Loucy (cell line): Measurements from ENCODE around the gene GPR139.

Experiments used
- H2AFZ ChIP-seq: fragments of 200-600 bp; sonication (generic); 2 replicates; pipeline ENCODE4 v1.6.0; 2016; ENCODE audit warnings: antibody characterized with exemption, mild to moderate bottlenecking, low read length, moderate library complexity
- H3F3A ChIP-seq: fragments of 200-600 bp; 2 replicates; pipeline ENCODE4 v1.6.0; 2016; ENCODE audit warnings: antibody characterized with exemption, low read depth, mild to moderate bottlenecking
- H3K27me3 ChIP-seq: fragments of 200-600 bp; sonication (generic); 2 replicates; pipeline ENCODE4 v1.6.1; 2014; ENCODE audit warnings: low read length, mild to moderate bottlenecking; ENCODE audit not compliant: insufficient read depth, poor library complexity, severe bottlenecking
- H3K36me3 ChIP-seq: fragments of 200-600 bp; sonication (generic); 2 replicates; pipeline ENCODE4 v1.6.1; 2016; ENCODE audit warnings: low read length; ENCODE audit not compliant: insufficient read depth
- H3K4me1 ChIP-seq: fragments of 200-600 bp; sonication (generic); 2 replicates; pipeline ENCODE4 v1.5.1; 2014; ENCODE audit warnings: low read length, mild to moderate bottlenecking; ENCODE audit not compliant: insufficient read depth, poor library complexity, severe bottlenecking
- H3K4me2 ChIP-seq: fragments of 200-600 bp; sonication (generic); 2 replicates; pipeline ENCODE4 v1.6.0; 2014; ENCODE audit warnings: antibody characterized with exemption, low read length, low read depth, mild to moderate bottlenecking; ENCODE audit not compliant: poor library complexity, severe bottlenecking
- H3K4me3 ChIP-seq: fragments of 200-600 bp; sonication (generic); 2 replicates; pipeline ENCODE4 v1.5.1; 2014; ENCODE audit warnings: low read length, mild to moderate bottlenecking, mixed read lengths; ENCODE audit not compliant: poor library complexity, severe bottlenecking
- H3K79me2 ChIP-seq: fragments of 200-600 bp; sonication (generic); 2 replicates; pipeline ENCODE4 v1.6.1; 2014; ENCODE audit warnings: low read length; ENCODE audit not compliant: insufficient read depth
- H3K9ac ChIP-seq: fragments of 200-600 bp; sonication (generic); 2 replicates; pipeline ENCODE4 v1.6.0; 2014; ENCODE audit warnings: mild to moderate bottlenecking, low read depth, low read length, moderate library complexity; ENCODE audit not compliant: poor library complexity, severe bottlenecking
- H3K9me2 ChIP-seq: fragments of 200-600 bp; sonication (generic); replicated peaks from 2 replicates; pipeline ENCODE4 v1.6.1; 2016; ENCODE audit warnings: low read depth, low read length, mixed read lengths
- H3K9me3 ChIP-seq: fragments of 200-600 bp; sonication (generic); 2 replicates; pipeline ENCODE4 v1.6.1; 2014; ENCODE audit warnings: mild to moderate bottlenecking, antibody characterized with exemption, low read length, low read depth; ENCODE audit not compliant: insufficient read depth
- H4K20me1 ChIP-seq: fragments of 200-600 bp; sonication (generic); 2 replicates; pipeline ENCODE4 v1.6.0; 2014; ENCODE audit warnings: antibody characterized with exemption, low read length, mild to moderate bottlenecking; ENCODE audit not compliant: insufficient read depth, poor library complexity, severe bottlenecking
- CTCF ChIP-seq: fragments of 200-600 bp; sonication (generic); conservative IDR thresholded peaks from 2 replicates; pipeline ENCODE4 v1.5.1; 2014; ENCODE audit warnings: mild to moderate bottlenecking, antibody characterized with exemption, low read length
- EZH2phosphoT487 ChIP-seq: fragments of 200-600 bp; IDR thresholded peaks from 2 replicates; pipeline ENCODE4 v1.6.1; 2018; ENCODE audit warnings: antibody characterized with exemption, mild to moderate bottlenecking, moderate library complexity, borderline replicate concordance

Gene GPR139

GRCh38 chr16:20040011-20040410, 33.7 kb downstream of the GPR139 start:
- H4K20me1 ChIP-seq = no peaks in the 10 kb centered on the region
- H3K79me2 ChIP-seq = no peaks in the 10 kb centered on the region
- peaks cover 5% of the 10 kb centered on the region; the same call in 1 of the 2 replicates for H3K9me3 ChIP-seq
- no peaks in the 10 kb centered on the region for H3F3A ChIP-seq
- TF ChIP-seq CTCF (no peak), EZH2phosphoT487 (no peak)
- no peaks in the 10 kb centered on the region for H3K9me2 ChIP-seq
- no peaks in the 10 kb centered on the region for H3K36me3 ChIP-seq
- no peak overlapping the region for H3K4me3 ChIP-seq
- H3K27me3 ChIP-seq = no peaks in the 10 kb centered on the region
- H3K4me1 ChIP-seq = no peaks in the 10 kb centered on the region
- no peak overlapping the region for H2AFZ ChIP-seq
- H3K4me2 ChIP-seq = no peak overlapping the region
- H3K9ac ChIP-seq = no peak overlapping the region

GRCh38 chr16:20029611-20030010, 44.1 kb downstream of the GPR139 start:
- Histone ChIP-seq H3K9ac (no peak overlapping the region), H3K9me2 (no peaks in the 10 kb centered on the region)

GRCh38 chr16:20026361-20027072, 47.2 kb downstream of the GPR139 start:
- Histone ChIP-seq H3K4me2 (no peak overlapping the region), H3K9me3 (peaks cover 2% of the 10 kb centered on the region; the same call in 1 of the 2 replicates), H3K4me3 (no peak overlapping the region), H3F3A (no peaks in the 10 kb centered on the region), H3K27me3 (no peaks in the 10 kb centered on the region), H2AFZ (no peak overlapping the region), H3K4me1 (no peaks in the 10 kb centered on the region), H4K20me1 (no peaks in the 10 kb centered on the region), H3K79me2 (no peaks in the 10 kb centered on the region), H3K9me2 (no peaks in the 10 kb centered on the region), H3K9ac (no peak overlapping the region), H3K36me3 (no peaks in the 10 kb centered on the region)
- no peak for TF ChIP-seq CTCF
- no peak for TF ChIP-seq EZH2phosphoT487

More at GRCh38 chr16:20029611-20030010, 44.1 kb downstream of the GPR139 start:
- H3F3A ChIP-seq = no peaks in the 10 kb centered on the region
- no peak overlapping the region for H2AFZ ChIP-seq
- TF ChIP-seq CTCF = no peak
- TF ChIP-seq EZH2phosphoT487 = no peak
- H3K4me2 ChIP-seq = no peak overlapping the region
- H3K4me3 ChIP-seq = no peak overlapping the region
- H3K9me3 ChIP-seq = peaks cover 5% of the 10 kb centered on the region; the same call in 1 of the 2 replicates
- no peaks in the 10 kb centered on the region for H3K27me3 ChIP-seq
- H3K4me1 ChIP-seq = no peaks in the 10 kb centered on the region
- H3K79me2 ChIP-seq = no peaks in the 10 kb centered on the region
- H4K20me1 ChIP-seq = no peaks in the 10 kb centered on the region
- no peaks in the 10 kb centered on the region for H3K36me3 ChIP-seq
